Effector CD4-positive, alpha-beta T cell (primary cell): ENCODE data around the gene MTHFD2.
"Not testable (repeated sequence)": the region's sequence is repeated elsewhere in the genome, so short reads cannot be mapped to it uniquely, and the experiment has no call there.

Experiments
- DNase-seq: peaks from one replicate; pipeline ENCODE4 v3.0.0-alpha.2; 2020

The MTHFD2 gene

DNA sequence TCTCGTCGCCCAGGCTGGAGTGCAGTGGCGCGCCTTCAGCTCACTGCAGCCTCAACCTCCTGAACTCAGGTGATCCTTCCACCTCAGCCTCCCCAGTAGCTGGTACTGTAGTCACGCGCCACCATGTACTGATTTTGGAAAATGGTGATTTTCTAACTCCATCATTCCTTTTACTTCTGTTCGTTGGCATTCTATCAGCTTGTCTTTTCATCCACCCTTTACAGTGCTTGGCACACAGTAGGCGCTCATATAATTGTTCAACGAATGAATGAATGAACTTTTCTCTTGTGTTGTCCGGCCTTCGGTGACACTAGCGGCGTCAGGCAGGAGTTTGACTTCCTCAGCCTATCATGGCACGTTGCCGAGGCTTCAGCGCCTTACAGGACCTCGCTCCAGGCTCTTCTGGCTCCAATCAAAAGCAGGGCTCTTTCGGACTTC, 373 bp upstream of the MTHFD2 start:
- DNase-seq = no peak

DNA sequence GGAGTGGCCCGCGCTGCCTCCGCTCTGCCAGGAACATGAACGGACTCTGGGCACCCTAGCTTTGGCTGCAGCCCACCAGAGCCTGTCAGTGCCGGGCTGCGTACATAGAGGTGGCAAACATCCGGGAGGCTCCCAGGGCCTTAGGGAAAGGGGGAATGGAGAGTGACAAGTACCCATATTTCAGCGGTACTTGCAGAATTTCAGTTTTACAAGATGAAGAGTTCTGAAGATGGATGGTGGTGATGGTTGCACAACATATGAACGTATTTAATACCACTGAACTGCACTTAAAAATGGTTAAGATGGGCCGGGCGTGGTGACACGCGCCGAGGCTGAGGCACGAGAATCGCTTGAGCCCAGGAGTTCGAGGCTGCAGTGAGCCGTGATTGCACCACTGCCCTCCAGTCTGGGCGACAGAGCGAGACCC, 873 bp downstream of the MTHFD2 start:
- DNase-seq = no peak

DNA sequence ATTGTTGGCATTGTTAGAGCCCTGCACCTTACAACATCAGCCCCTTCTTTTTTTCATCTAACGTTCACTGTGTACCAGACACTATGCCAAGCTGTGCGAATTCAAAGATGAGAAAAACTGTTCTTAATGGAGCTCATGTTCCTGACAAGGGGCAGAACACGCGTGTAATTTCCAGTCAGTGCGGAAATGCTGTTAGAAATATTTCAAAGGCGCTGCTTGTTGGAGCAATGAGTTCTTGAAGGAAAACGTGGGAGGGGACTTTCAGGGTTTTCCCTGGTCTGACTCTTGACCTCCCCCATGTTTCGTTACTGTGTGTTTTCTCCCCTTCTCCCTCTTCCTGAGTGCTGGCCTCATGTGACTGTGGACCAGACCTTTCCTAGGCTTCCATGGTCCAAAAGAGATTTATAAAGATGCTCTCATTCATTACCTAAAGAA, 1.5 kb downstream of the MTHFD2 start:
- no peak for DNase-seq

DNA sequence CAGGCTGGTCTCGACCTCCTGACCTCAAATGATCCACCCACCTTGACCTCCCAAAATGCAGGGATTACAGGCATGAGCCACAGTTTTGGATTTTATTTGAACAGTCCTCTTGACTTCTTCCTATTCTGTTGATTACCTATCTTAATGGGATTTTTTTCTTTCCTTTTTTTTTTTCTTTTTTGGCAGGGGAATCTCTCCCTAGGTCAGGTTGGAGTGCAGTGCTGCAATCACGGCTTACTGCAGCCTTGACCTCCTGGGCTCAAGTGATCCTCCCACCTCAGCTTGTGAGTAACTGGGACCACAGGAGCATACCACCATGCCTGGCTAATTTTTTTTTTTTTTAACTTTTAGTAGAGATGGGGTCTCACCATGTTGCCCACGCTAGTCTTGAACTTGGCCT, 2.8 kb downstream of the MTHFD2 start:
- no peak for DNase-seq

DNA sequence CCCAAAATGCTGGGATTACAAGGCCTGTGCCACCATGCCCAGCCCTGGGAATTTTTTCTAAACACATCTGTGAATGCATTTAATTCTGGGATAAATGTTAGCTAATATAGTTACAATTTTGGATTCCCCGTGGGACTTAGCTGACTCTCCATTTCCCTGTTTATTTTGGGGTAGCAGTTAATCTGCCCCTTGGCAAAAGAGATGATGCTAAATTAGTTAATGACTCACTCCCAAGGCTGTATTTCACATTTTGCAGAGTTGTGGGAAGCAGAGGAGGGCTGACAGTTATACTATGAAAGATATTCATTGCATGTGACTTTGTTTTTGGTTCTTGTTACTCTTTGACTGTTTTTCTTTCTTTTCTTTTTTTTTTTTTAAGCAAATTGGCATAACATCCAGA, 3.2 kb downstream of the MTHFD2 start:
- no peak for DNase-seq

DNA sequence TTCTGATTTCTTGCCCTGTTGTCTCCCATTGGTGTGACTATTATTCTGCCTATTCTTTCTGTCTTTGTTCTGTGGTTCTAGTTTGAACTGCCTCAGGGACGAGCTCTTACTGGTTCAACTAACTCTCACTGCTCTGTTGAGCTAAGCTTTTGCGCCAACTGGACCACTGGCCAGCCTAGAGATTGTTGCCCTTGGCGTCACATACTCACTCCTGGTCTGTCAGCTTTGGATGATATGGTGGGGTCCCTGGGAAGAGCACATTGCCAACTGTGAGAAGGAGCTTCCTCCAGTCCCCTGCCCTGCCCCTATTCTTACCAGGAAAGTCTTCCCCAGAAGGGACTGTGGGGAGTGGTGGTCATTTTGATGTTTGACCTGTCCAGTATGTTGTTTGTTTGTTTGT, 6.0 kb downstream of the MTHFD2 start:
- no peak for DNase-seq

DNA sequence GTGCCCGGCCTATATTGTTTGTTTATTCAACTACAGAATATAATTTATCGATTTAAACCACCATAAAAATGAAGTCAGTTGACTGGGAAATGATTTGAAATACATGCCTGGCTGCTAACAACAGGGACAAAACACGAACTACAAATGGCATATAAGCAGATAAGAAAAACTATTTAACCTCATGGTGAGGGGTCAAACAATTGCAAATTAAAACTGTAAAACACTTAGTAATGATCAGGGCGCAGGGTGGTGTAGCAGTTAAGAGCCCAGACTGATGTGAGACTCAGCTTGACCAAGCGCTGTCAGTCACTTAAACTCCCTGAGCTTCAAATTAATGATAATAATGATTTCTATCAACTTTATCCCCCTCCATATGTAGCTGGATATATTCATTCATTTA, 6.7 kb downstream of the MTHFD2 start:
- no peak for DNase-seq

DNA sequence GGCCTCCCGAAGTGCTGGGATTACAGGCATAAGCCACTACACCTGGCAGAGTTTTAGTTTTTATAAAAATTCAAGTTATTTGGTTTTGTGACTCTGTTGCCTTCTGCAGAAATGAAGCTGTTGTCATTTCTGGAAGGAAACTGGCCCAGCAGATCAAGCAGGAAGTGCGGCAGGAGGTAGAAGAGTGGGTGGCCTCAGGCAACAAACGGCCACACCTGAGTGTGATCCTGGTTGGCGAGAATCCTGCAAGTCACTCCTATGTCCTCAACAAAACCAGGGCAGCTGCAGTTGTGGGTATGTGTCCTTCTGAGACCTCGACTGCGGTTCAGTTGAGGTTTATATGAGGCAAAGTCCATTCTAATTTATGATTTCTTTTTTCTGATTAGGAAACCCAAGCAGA, 7.2 kb downstream of the MTHFD2 start:
- DNase-seq = no peak

DNA sequence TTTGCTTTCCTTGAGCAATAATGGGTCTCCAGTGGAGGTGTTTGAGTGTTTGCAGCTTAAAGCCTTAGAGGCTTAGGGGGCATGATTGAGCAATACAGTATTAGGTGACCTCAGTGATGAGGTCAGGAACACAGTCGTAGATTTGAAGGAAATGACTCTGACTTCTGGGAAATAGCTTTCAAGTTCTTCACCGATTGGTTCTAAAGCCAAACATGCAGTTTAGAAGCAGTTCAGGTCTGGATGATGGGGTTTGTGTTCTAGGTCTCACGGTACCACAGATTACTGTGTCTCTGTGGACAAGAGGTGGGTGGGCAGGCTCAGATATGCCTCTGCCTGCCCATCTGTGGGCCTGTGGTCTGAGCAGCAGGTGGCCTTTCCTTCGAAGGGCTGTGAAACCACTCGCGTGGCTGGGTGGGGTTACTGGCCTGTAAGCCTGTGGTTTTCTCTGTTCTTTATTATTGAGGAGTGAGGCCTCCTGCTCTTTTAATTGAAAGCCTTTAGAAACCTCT, 7.8 kb downstream of the MTHFD2 start:
- DNase-seq = peak; percentile 4

DNA sequence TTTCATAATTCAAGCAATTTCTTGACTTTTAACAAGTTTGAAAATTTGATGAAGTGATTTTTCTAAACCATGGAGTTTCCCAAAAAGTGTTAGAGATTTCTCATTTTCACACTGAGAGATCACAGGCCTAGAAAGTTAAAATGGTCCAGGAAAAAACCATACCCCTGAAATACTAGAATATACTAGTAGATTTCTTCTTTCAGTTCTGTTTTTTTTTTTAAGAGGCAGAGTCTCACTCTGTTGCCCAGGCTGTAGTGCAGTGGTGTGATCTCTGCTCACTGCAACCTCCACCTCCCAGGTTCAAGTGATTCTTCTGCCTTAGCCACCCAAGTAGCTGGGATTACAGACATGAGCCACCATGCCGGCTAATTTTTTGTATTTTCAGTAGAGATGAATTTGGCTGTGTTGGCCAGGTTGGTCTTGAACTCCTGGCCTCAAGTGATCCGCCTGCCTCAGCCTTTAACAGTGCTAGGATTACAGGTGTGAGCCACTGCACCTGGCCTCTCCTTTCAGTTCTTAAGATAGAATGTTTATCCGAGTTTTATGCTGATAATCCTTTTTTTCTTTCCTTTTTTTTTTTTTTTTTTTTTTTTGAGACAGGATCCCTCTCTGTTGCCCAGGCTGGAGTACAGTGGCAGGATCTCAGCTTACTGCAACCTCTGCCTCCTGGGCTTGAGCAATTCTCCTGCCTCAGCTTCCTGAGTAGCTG, 14.4 kb downstream of the MTHFD2 start:
- no peak for DNase-seq

DNA sequence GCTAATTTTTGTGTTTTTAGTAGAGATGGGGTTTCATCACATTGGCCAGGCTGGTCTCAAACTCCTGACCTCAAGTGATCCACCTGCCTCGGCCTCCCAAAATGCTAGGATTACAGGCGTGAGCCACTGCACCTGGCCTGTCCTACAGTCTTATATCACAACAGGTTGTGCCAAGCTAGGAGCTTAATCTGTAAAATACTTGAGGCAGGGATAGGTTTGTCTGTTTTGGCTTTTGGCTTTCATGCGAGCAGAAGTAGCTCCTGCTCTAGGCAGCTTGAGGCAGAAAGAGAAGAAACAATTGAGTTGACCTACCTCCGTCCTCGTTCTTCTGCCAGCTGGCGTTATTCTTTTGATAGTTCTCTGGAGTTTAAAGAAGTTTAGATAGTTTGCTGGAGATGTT, 17.4 kb downstream of the MTHFD2 start:
- not testable (repeated sequence) for DNase-seq

DNA sequence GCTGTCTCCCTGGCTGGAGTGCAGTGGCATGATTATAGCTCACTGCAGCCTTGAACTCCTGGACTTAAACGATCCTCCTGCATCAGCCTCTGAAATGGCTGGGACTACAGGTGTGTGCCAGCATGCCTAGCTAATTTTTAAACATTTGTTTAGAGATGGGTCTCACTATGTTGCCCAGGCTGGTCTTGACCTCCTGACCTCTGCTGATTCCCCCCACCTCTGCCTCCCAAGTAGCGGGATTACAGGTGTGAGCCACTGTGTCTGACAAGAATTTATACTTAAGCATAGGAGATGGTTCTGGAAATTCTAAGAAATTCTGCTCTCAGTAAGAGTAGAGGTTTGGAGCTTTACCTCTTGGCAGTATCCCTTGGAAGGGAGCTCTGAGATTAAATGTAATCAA, 18.2 kb downstream of the MTHFD2 start:
- DNase-seq = no peak

DNA sequence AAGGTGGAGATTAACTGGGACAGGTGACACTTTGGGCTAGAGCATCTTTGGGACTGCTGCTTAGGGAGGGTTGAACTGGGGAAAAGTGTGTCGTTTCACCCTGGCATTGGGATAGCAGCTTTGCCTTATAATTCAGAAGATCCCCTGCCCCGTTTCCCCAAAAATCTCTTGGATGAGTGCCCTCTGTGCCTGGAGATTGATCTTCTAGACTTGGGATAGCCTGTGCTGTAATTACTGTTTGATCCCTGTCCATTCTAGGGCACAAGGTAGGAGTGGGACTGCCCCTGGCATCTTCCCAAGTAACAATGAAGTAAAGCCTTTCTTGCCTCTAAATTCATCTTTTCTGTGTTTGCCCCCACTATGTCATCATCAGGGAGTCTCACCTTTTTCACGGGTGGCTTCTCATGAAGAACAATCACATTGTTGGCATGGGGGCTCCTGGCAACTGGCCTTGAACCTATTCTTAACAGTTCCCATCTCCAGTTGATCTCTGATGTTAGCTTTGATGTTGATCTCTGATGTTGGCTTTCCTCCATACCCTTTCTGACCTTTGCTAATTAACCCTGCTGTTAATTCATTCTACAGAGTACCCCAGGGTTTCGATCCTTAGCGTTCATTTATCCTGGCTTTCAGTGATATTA, 21.6 kb downstream of the MTHFD2 start:
- DNase-seq = no peak

DNA sequence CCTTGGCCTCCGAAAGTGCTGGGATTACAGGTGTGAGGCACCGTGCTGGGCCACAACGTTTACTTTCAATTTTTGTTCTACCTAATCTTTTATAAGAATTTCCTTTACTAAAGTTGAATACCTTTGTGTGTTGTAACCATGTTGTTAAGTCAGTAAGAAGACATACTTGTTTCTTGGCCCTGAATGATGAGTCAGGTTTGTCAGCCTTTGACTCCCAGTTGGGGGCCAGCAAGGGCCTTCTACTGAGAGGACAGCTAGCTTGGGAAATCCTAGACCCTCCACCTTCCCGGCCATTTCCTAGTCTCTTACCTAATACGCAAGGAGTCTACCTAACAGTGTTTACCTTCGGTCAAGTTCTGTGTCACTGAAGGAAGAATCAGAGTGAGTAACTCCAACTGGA, 22.7 kb downstream of the MTHFD2 start:
- DNase-seq = no peak

DNA sequence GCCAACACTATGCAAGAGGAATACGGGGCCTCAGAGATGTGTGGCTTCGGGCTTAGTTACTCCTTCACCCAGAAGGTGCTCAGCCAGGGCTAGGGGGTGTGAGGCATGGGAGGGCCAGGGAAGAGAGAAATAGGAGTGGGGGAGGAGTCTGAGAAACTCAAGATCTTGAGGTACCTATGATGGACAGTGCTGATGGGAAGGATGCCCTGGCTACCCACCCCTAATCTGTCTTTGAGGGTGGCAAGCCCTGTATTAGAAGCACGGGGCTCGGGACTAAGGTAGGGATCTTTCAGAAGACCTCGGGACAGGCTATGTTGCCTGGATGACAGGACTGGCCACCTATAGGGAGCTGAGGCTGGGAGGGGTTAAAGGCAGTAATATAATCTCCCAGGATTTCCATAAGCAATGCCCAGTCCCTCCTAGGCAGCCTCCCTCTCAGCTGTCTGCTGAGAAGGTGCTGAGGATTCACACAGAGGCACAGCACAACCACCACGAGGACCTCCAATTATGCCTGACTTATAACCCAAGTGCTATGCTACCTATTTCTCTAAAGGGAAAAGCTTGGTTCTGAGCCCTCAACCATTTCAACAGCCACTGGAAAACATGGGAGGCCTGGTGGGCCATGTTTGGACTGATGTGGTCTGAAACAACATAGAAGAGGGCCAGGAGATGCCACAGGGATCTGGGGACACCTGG, 23.3 kb downstream of the MTHFD2 start:
- no peak for DNase-seq

DNA sequence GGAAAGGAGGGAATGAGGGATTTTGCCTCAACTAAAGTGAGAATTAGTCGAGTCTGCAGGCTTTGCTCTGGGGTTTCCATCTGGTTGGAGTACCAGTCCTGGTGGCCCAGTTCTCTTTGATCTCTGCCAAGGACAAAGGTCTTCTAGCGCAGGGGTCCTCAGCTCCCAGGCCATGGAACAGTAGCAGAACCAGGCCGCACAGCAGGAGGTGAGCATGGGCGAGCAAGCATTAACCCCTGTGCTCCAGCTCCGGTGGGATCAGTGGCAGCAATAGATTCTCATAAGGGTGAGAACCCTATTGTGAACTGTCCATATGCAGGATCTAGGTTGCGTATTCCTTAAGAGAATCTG, 23.9 kb downstream of the MTHFD2 start:
- no peak for DNase-seq

DNA sequence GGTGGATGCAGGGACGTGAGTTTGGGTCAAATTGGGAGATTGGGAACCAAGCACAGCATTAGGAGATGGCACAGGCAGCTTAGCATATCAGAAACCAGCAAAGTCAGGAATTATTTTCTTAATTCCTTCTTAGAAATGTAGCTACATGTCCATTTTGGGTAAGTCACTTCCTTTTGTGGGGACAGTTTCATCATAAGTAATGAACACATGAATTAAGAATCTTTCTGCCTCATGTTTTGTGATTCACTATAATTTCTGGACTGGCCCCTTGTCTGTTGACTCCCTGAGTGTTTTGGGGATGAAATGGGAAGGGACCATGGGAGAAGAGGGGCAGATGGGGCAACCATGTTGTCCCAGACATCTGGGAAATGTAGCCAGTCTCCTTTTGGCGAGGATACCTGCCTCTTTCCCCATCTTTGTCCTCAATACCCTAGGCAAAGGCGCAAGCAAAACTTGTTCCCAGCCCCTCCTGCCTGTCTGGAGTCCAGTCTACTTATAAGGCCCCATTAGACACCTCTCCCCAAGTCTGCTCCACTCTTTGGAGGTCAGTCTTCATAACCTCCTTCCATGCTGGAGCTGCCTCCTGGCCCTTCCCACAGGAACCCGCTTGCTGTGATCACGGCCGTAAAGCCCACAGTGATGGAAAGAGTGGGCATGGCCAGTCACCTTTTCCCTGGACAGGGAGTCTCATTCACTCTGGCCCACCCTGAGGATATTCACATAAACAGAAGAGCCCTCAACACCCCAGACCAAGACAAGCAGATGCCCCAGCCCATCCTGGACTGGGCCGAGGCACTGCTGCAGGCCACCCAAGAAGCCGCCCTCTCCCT, 25.7 kb downstream of the MTHFD2 start:
- no peak for DNase-seq

DNA sequence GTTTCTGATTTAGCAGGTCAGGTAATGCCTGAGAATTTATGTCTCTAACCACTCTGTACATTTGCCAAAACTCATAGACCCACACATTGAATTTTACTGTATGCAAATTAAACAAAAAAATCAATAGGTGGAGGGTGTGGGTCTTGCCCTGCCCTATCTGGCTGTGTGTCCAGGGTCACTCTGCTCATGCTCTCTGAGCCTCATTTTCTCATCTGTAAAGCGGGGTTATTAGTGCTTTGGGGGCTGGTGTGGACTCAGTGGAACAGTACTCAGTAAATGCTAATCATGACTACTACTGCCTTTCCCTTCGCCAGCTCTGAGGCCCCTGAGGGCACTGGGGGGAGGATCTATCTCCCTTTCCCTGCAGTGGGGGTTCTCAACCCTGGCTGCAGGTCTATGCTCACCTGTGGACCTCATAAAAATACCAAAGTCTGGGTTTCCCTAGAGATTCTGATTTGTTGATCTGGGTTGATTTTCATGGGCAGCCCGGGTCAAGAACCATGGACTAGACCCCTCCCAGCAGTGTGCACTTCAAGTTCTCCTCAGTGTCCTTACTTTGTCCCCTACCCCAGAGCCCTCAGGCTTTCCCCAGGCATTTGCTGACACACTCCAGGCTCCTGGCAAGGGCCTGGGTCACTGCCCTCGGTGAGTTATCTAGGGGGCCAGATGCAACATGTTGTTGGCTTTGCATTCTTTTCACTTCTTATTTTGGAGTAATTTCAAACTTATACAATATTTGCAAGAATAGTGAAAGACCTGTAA, 27.5 kb downstream of the MTHFD2 start:
- no peak for DNase-seq

DNA sequence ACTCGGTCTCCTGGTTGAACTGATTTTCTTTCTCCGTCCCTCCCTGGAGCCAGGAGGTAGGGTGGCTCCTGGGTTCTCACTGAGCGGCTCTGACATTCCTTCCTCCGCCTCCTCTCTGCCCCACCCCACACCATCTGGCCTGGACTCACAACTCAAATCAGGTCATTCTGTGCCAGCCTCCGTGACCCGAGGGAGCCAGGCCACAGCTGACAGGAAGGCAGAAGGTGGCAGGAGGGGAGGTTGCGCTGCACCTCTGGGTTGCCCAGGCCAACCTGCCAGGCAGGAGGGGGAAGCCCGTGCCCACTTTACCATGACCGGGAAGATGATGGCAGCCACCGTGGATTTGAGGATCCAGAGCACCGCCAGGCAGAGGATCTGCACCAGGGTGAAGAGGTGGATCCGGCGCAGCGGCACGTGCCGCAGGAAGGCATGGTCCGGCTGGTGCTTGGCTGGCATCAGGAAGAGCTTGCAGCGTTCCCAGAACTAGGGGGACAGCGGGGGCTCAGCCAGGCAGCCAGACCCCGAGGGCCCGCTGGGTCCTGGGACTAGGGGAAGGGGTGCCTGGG, 28.3 kb downstream of the MTHFD2 start:
- DNase-seq = no peak

DNA sequence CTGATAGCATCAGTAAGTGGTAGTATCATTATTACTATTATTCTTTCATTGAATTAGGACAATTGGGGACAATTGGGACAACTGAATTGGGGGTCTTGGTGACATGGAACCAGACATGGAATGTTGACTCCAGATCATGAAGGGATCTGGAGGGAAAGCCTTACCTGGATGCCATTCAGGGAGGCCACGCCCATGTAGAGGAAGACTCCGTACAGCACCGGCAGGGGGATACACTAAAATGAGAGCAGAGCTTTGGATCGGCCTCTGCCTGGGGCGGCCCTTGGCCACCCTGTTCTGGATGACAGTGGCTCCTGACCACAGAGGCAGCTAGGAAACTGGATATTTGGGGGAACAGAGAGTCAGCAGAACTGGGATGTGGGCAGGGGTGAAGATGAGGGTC, 29.2 kb downstream of the MTHFD2 start:
- no peak for DNase-seq

DNA sequence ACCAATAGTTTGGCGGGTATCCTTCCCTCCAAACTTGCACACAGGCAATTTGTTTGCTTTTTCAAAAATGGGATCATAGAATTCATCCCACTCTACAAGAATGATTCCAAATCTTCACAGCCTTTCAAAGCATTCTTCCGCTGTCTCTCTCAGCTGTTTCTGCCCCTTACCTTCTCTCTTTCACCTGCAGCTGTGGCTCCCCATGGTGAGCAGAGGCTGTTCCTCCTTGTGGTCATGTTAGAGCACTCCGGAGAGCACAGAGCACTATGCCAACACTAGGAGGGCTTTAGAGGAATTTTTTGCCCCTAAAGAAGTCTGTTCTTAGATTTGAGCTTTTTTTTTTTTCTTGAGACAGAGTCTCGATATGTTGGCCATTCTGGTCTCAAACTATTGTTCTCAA, 30.4 kb downstream of the MTHFD2 start:
- DNase-seq = no peak

DNA sequence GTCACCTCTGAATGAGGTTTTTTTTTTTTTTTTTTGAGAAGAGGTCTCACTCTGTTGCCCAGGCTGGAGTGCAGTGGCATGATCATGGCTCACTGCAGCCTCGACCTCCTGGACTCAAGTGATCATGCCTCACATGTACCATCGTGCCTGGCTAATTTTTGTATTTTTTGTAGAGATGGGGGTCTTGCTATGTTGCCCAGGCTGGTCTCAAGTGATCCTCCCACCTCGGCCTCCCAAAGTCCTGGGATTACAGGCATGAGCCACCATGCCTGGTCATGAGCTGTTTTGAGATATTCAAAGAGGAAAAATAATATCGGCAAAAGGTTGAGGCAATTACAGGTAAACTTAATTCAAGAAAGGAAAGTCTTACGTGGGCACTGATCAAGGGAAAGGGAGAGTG, 31.4 kb downstream of the MTHFD2 start:
- not testable (repeated sequence) for DNase-seq
